Astrocyte (in vitro differentiated cells and primary cell): Measurements from ENCODE around the gene ATP6V1G2.

Experiments
- CTCF ChIP-seq: IDR thresholded peaks from 2 replicates; pipeline ENCODE4 v1.5.1; 2011; ENCODE audit warnings: low read depth, mild to moderate bottlenecking, inconsistent platforms, low read length, moderate library complexity; ENCODE audit not compliant: insufficient read depth
- EZH2 ChIP-seq: IDR thresholded peaks from 2 replicates; pipeline ENCODE4 v1.6.1; 2012; ENCODE audit warnings: mild to moderate bottlenecking, low read length, inconsistent platforms; ENCODE audit not compliant: insufficient read depth

- TF ChIP-seq CTCF (no peak), EZH2 (no peak)
These were observed 35.8 kb upstream of the ATP6V1G2 start, which contains the start of gene LTB for GRCh38 chr6:31582230-31582643.
